Measurements from ENCODE around the gene PRKG1.

The PRKG1 gene

DNA sequence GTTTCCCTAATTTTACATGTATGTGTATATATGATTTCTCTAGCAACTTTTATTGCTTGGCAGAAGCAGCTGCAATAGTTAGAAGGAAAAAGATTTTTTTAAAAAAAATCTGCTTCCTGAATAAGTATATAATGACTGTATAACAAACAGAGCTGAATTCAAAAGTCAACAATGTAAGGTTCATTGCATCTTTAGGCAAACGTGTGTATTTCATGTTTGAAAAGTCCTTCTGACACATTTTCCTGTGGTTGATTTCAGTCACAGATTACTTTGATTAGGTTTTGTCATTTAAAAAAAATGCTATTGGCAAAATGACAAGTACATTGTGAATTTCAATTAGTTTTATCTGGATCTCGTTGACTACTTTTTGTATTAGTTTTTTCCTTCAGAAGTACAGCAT, 394.1 kb downstream of the PRKG1 start:
- no peak for DNase-seq

- no peak for DNase-seq
Measured at GRCh38 chr10:51469686-51470085, 395.4 kb downstream of the PRKG1 start.

- DNase-seq, result no peak
Measured at GRCh38 chr10:51471271-51471670, 397.0 kb downstream of the PRKG1 start.

DNA sequence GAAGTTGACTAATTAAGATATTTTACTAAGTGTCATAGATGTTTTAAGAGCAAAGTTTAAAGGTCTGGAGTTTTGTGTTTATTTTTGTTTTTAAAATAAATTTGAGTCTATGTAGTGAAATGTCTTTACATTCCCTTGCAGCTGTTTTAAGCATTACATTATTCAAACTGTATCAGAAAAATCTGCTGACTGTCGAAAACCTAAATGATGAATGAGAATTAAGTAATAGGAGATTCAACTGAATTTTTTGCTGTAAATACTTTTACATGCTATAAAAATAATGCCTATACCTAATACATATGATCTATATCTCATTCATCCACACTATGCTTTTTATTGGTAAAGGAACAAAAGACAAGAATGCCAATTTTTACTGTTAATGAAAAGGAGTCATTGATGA, 397.9 kb downstream of the PRKG1 start:
- no peak for DNase-seq

GRCh38 chr10:51479711-51480110, 405.4 kb downstream of the PRKG1 start:
- DNase-seq, result no peak

GRCh38 chr10:51485668-51486067, 411.4 kb downstream of the PRKG1 start:
- no peak for DNase-seq

GRCh38 chr10:51487576-51487975, 413.3 kb downstream of the PRKG1 start:
- DNase-seq, result no peak

DNA sequence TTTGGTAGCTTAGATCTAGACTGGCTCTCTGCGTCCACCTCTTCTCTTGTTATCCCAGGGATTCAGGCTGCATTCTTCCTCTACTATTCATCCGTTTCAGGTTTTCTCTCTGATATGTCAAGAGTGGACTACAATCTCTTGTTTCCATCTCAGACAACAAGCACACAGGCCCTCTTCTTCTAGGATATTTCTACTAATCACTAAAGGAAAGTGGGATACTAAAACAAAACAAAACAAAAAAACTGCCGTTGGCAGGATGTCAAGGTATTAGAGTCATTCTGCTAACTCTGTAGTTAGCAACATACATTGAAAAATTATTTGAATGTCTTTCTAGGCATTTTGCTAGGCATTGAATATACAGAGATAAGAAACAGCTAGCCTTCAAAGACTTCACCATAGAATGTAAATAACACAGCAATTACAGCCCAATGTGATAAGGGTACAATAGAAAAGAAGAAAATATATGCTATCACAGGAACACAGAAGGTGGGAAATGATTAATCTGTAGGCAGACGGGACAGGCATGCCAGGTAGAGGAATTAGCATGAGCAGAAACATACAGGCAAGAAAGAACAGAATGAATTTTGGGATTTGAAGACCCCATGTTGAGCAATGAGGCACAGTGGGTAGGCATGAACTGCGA, 414.6 kb downstream of the PRKG1 start:
- no peak for DNase-seq

DNA sequence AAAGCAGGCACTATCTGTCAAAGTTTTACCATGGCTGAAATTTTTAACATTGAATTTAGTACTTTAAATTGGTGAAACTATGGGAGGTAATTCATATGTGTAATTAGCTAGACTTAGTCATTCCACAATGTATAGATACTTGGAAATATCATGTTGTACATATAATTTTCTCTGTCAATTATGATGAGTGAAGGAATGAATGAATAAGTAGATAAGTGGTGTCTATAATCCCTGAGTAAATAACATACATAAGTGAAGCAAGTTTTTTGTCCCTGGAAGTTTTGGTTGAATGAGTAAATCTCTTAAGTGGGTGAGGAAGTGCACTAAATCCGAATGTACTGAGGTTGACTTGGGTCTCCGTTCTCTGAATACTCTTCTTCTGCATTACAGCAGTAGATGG, 424.1 kb downstream of the PRKG1 start:
- no peak for DNase-seq

GRCh38 chr10:51501396-51501795, 427.1 kb downstream of the PRKG1 start:
- no peak for DNase-seq

DNA sequence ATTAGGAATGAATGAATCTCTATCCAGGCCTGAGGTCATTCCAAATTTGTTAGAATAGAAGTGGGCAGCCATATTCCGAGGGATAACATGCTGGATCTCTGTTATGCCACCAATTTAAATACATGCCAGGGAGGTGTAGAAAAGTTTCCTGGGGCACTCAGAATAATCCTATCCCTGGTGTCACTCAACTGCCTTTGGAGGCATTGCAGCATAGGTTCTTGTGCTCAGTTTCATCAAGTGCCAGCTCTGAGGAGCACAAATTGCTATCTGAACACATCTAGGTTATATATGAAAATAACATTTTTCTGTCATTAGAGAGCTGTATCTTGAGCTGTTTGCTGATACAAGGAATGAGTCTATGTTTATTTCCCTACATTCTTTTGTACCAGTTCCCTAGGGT, 427.8 kb downstream of the PRKG1 start:
- DNase-seq, result no peak

GRCh38 chr10:51503378-51503777, 429.1 kb downstream of the PRKG1 start:
- no peak for DNase-seq

DNA sequence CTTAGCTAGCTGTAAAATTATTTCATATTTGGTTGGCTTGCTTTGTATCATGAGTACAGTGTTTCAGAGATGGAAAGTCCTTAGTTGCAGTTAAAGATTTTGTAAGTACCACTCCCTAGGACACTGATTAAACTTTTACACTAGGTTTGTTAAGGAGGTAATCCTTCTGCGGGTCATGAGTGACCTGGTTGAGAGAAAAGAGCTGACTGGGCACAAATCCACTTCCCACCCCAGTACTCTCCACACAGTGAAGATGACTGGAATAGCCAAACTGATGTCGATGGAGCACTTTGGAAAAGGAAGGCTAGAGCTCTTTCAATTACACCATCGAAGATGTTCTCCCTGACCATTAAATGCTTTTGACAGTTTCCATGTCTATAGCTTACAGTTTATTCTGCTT, 433.2 kb downstream of the PRKG1 start:
- no peak for DNase-seq

DNA sequence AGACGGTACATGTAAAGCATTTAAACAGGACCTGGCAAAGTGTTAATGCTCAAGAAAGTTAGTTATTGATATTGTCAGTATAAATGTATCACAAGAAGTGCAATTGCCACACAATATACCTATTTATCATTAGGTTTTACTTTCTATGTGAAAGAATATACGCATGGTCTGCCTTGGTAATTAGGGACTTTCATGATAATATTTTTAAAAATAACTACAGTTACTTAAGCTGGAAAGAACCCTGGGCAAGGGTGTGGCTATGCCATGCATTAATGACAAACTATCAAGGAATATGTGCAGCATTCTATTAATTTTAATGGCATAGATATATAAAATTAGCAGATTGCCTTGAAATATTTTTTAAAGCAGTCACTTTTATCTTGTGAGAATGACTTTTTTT, 433.9 kb downstream of the PRKG1 start:
- DNase-seq, result no peak

- DNase-seq, result no peak
Measured at GRCh38 chr10:51510231-51510630, 435.9 kb downstream of the PRKG1 start.

DNA sequence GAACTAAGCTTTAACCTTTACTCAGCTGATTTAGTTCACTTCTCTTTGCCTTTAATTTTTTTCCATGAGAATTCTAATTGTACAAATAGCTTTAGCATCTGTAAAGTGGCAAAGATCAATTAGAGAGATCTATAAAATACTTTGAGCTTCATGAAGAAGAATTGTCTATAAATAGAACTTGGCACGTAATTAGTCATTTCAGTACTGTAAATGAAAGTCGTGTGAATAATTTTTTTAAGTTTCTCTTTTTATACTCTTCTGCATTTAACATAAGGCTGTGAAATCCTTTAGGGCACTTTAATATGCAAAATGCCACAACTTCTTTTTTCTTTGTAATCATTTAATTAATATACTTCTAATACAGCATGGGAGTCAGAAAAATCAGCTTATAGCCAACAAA, 447.3 kb downstream of the PRKG1 start:
- DNase-seq, result no peak

GRCh38 chr10:51522858-51523257, 448.6 kb downstream of the PRKG1 start:
- no peak for DNase-seq

DNA sequence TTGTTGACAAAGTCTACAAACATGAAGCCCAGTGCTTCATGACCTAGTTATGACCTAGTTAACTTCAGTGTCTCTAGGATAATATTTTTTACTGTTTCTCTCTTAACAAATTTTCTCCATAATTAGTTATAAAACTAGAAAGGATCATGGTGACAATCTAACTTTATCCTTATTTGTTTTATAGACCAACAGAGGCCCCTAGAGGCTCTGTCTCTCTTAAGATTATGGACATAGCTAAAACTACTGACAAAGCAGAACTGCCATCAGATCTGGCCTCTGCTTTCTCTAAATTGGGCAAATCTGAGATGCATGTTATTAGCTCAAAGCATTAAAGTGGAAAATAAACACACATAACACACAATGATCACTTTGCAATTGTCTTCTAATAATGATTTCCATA, 449.2 kb downstream of the PRKG1 start:
- DNase-seq, result no peak

DNA sequence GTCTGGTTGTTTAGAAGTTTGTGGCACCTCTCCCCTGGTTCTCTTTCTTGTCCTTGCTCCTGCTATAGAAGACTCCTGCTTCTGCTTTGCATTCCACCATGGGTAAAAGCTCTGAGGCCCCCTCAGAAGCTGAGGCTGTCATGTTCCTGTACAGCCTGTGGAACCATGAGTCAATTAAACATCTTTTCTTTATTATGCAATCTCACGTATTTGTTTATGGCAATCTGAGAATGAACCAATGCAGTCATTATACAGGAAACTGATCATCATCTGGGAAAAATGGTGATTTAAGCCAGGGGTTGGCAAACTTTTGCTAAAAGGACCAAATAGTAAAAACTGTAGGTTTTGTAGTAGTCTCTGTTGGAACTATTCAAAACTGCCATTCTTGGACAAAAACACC, 449.8 kb downstream of the PRKG1 start:
- DNase-seq, result no peak

DNA sequence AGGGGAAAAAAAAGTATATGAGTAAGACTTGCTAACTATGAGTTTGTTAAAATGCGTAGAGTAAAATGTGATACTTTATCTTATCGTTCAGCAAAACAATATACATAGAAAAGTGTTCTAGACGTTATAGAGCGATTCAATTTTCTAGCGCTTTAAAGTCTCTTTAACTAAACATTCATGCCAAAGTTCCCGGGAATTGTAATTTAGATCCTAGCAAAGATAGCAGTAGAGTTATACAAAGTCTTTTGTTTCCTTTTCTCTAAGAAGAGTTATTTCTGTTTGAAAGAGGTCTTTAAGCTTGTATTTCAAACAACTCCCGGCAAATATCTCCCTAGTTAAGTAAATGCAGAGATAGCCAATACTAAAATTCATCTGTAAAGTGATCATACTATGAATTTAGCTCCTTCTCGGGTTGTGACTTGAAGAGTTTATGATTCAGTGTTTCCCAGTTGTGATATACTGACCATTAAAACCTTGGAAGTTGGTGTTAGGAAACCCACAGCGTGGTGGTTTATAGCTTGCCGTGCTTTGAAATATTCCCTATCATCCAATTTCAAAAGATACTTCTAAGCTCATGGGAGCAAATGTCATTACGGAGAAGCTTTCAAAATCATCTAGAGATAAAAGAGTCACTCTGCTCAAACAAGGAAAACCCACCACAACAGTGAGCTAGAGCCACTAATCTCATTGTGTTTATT, 453.4 kb downstream of the PRKG1 start:
- DNase-seq, result no peak

- DNase-seq, result no peak
Measured at GRCh38 chr10:51528527-51528926, 454.2 kb downstream of the PRKG1 start.

- DNase-seq, result no peak
Measured at GRCh38 chr10:51530541-51530940, 456.3 kb downstream of the PRKG1 start.

DNA sequence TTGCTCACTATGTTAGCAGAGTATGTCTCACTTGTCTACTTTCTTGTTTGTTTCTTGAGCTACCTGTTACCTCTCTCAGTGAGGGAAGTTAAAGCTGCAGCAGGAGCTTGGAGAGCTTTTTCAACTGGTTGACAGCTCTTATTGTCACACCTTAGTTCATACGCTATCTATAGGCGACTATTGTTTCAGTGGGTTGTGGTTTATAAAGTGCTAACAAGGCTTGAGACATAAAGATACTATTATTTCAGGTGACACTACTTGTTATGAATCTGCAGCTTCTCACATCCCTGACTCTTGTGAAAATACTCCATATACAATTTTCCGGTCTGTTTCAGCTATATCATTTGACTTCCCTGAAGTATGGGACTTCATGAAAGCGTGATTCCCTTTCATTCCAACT, 457.8 kb downstream of the PRKG1 start:
- DNase-seq, result no peak

GRCh38 chr10:51542853-51543252, 468.6 kb downstream of the PRKG1 start:
- no peak for DNase-seq

GRCh38 chr10:51544933-51545332, 470.6 kb downstream of the PRKG1 start:
- no peak for DNase-seq

Measured in NCI-H524 (cell line).